Uterus (tissue), 2 donors: ENCODE data around the gene NAXE.
"Not testable (repeated sequence)": the region's sequence is repeated elsewhere in the genome, so short reads cannot be mapped to it uniquely, and the experiment has no call there.

Source experiments
- CTCF ChIP-seq, 4 experiments: fragments of 200-600 bp in 2 of 4; fragments of 450-650 bp in 2 of 4; sonication (generic) in 2 of 4; IDR thresholded peaks; one replicate each; pipeline ENCODE4 v1.5.1; 2016 to 2019; ENCODE audit warnings: antibody characterized with exemption in 4 of 4, mild to moderate bottlenecking in 2 of 4, moderate library complexity in 1 of 4
- POLR2A ChIP-seq, 2 donors: fragments of 450-650 bp; IDR thresholded peaks; one replicate each; pipeline ENCODE4 v1.6.1; 2016; ENCODE audit warnings: antibody characterized with exemption in 2 of 2, mild to moderate bottlenecking in 1 of 2, moderate library complexity in 1 of 2

GRCh38 chr1:156607344-156607743, 15.8 kb downstream of the NAXE start:
- not testable (repeated sequence) for TF ChIP-seq CTCF, POLR2A (IDR thresholded peaks at IDR 0.05)
